Small intestine (tissue), 7 donors: ENCODE measurements around the gene CEP131. TPM values are rescaled to one million over a fixed set of nuclear protein-coding genes. Genes with fewer than 3 reads are reported as not detected.

Experiments
- DNase-seq, 2 donors: peaks; one replicate each; pipeline versions ENCODE4 v3.0.0 to v3.0.0-alpha.2; 2013
- FAIRE-seq: peaks from 2 replicates; lab custom pipeline; 2012; peaks lifted over from hg19 to GRCh38; lab: Jason Lieb, UNC
- H3K27ac ChIP-seq, 3 donors: one replicate each; pipeline ENCODE4 v1.5.1; 2013; ENCODE audit warnings: low read length in 2 of 3, mild to moderate bottlenecking in 2 of 3, control low read depth in 1 of 3, inconsistent platforms in 1 of 3, low read depth in 1 of 3, moderate library complexity in 1 of 3
- H3K27me3 ChIP-seq, 3 donors: one replicate each; pipeline ENCODE4 v1.6.1; 2013; ENCODE audit warnings: low read length in 3 of 3, inconsistent platforms in 1 of 3; ENCODE audit not compliant: control insufficient read depth in 3 of 3, insufficient read depth in 3 of 3
- H3K36me3 ChIP-seq, 3 donors: one replicate each; pipeline ENCODE4 v1.6.1; 2013; ENCODE audit warnings: low read length in 3 of 3, inconsistent platforms in 1 of 3, low read depth in 1 of 3, mild to moderate bottlenecking in 1 of 3, moderate library complexity in 1 of 3; ENCODE audit not compliant: control insufficient read depth in 3 of 3, insufficient read depth in 2 of 3
- H3K4me1 ChIP-seq, 3 donors: one replicate each; pipeline ENCODE4 v1.6.1; 2013; ENCODE audit warnings: low read length in 2 of 3, inconsistent platforms in 1 of 3, low read depth in 1 of 3, mild to moderate bottlenecking in 1 of 3, moderate library complexity in 1 of 3; ENCODE audit not compliant: control insufficient read depth in 3 of 3, insufficient read depth in 2 of 3
- H3K4me3 ChIP-seq, 3 donors: one replicate each; pipeline ENCODE4 v1.5.1; 2013; ENCODE audit warnings: low read length in 3 of 3, control low read depth in 1 of 3, inconsistent platforms in 1 of 3, low read depth in 1 of 3, mild to moderate bottlenecking in 1 of 3, moderate library complexity in 1 of 3
- H3K9me3 ChIP-seq, 2 donors: one replicate each; pipeline ENCODE4 v1.6.1; 2013; ENCODE audit warnings: low read depth in 1 of 2, low read length in 1 of 2; ENCODE audit not compliant: control insufficient read depth in 2 of 2, insufficient read depth in 1 of 2
- WGBS, 3 donors: extraction: QIAGEN DNeasy Blood & Tissue Kit; methylation state at CpG; one replicate each; pipeline ENCODE4 v1.1.7; 2013; 5-methylcytosine and 5-hydroxymethylcytosine counted together
- polyA plus RNA-seq, 4 donors: library from polyadenylated mRNA; stranded (reverse) in 3 of 4; unstranded in 1 of 4; fragments of 200-250 nt in 3 of 4; fragments of 120-200 nt in 1 of 4; gene quantifications; one replicate each; pipeline versions ENCODE4 v1.2.1 to v1.2.3, GENCODE V29; 2013
- donor health status: healthy with polysubstance abuse.
- donor health status: control.
- donor health status: control.
- donor health status: Bipolar disorder and iron deficiency.
- donor health status: healthy.

Gene CEP131
- polyA plus RNA-seq, 4 donors, result 4.0 to 8.8 (median 6.6) TPM

DNA sequence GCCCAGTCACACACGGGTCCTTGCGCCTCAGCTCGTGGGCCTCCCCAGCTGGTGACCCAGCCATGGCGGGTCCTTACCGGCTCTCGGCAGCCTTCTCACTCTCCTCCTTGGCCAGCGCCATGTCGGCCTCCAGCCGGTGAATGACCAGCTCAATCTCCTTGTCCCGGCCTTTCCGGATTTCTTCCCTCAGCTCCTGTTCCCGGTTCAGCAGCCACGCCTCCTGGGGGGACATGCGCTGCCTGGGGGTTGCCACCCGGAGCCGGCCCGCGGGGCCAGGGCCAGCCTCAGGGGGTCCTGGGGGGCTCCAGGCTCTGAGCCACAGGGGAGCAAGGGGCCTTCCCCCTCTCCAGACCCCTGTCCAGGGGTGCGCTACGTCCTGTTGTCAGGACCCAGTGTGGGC lies 31.6 kb downstream of the CEP131 start:
- DNase-seq (no peak), FAIRE-seq (no peak)
- no peak overlapping the region for H3K4me3 ChIP-seq
- peaks cover 0 to 61% (median 0%) of the 10 kb centered on the region in 3 donors for H3K36me3 ChIP-seq
- no peaks in the 10 kb centered on the region for H3K9me3 ChIP-seq
- no peak overlapping the region for H3K27ac ChIP-seq
- WGBS, 3 donors, result 90 to 94% (median 91%) methylated on average over 20 of the region's 20 CpGs
- H3K27me3 ChIP-seq, result no peaks in the 10 kb centered on the region
- H3K4me1 ChIP-seq, result no peaks in the 10 kb centered on the region

DNA sequence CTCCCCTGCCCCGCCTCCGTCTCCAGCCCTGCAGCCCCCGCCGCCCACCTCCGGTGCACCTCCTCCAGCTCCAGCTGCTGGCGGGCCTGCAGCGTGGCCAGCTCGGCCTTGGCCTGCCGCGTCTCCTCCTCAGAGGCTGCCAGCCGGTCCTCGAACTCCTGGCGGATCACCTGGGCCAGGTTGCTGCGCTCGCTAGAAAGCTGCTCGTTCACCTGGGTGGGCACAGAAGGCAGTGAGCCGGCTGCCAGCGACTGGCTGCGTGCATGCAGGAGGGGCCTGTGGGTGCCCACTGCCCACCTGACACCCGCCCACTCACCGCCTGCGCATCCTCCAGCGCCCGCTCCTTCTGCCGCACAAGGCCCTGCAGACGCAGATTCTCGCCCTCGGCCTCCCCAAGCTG lies 32.2 kb downstream of the CEP131 start:
- Histone ChIP-seq H3K9me3 (no peaks in the 10 kb centered on the region), H3K4me1 (no peaks in the 10 kb centered on the region), H3K4me3 (no peak overlapping the region), H3K27ac (no peak overlapping the region), H3K27me3 (no peaks in the 10 kb centered on the region), H3K36me3 (peaks cover 0 to 55% (median 0%) of the 10 kb centered on the region in 3 donors)
- FAIRE-seq (no peak), DNase-seq (no peak)
- 94 to 97% (median 96%) methylated on average over 23 to 28 of the region's 28 CpGs for WGBS, 3 donors

DNA sequence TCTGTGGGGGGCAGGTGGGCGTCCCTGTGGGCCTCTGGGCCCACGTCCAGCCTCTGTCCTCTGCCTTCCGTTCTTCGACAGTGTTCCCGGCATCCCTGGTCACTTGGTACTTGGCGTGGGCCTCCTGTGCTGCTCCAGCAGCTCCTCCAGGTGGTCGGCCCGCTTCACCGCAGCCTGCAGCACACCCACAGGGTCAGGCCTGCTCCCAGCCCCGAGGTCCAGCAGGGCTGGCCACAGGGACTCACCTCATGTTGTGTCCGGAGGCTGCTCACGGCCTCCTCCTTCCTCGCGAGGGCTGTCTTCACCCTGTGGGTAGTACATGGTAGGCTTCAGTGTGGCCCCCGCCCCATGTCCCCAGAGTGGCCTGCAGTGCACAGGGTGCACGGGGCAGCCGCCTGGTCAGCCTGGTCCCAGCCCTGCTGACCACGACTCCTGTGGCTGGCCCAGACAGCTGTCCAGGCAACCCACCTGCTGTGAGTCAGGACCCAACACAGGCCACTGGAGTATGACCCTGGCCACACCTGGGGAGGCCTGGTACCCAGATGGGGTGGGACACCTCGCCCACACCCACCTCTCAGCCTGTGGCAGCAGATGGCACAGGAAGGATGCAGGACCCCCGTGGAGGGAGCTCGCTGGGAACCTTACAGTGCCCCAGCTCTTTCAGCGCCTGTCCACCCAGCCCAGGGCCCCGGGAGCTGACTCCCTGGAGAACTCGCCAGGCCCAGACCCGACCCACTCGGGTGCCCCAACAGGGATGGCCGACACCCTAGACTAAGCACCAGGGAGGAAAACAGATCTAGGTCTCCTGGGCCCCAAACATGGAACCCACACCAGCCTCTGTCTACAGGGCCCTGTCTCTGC lies 32.9 kb downstream of the CEP131 start:
- no peaks in the 10 kb centered on the region for H3K9me3 ChIP-seq
- peaks cover 0 to 48% (median 0%) of the 10 kb centered on the region in 3 donors for H3K36me3 ChIP-seq
- DNase-seq (no peak), FAIRE-seq (no peak)
- H3K4me3 ChIP-seq, result no peak overlapping the region
- no peak overlapping the region for H3K27ac ChIP-seq
- 81 to 88% (median 86%) methylated on average over 25 to 27 of the region's 27 CpGs for WGBS, 3 donors
- no peaks in the 10 kb centered on the region for H3K27me3 ChIP-seq
- no peaks in the 10 kb centered on the region for H3K4me1 ChIP-seq

DNA sequence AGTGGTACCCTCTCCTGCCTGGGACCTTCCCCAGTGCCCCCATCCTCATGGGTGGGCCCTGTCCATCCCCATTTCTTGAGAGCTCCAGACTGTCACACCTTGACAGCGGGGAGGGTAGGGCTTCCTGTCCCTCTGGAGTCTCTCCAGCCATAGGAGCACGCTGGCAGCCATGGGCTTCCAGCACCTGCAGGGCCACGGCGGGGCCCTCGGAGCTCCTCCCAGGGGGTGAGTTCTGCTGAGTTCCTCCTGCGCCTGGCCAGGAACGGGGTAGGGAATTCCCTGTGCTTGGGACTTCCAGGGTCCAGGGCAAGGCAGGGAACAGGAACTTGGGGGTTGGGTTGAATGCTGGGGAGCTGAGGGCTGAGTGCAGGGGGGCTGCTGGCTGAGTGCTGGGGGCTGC lies 33.7 kb downstream of the CEP131 start:
- FAIRE-seq (no peak), DNase-seq (no peak)
- peaks cover 0 to 2% (median 0%) of the 10 kb centered on the region in 3 donors for H3K27me3 ChIP-seq
- H3K27ac ChIP-seq, result no peak overlapping the region
- H3K9me3 ChIP-seq, result no peaks in the 10 kb centered on the region
- 89 to 93% (median 92%) methylated on average over 7 of the region's 7 CpGs for WGBS, 3 donors
- no peaks in the 10 kb centered on the region for H3K4me1 ChIP-seq
- H3K36me3 ChIP-seq, result peaks cover 0 to 41% (median 0%) of the 10 kb centered on the region in 3 donors
- no peak overlapping the region for H3K4me3 ChIP-seq

DNA sequence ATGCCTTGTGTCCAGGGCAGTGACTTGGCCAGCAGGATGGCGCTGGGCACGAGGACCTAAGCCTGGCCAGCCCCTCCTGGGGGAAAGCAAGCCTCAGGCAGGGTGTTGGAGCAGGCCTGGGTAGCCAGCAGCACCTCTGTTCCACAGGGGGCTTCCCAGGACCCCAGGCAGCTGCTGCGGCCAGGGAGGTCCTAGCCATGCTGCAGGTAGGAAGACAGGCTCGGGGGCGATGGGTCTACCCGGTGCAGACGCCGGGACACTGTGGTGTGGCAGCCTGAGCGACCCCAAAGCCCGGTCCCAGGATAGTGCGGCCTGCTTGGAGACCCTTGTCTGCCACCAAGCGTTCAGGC lies 34.3 kb downstream of the CEP131 start:
- Histone ChIP-seq H3K27ac (no peak overlapping the region), H3K9me3 (peaks cover 0 to 4% of the 10 kb centered on the region in 2 donors), H3K27me3 (peaks cover 0 to 2% (median 0%) of the 10 kb centered on the region in 3 donors), H3K4me3 (no peak overlapping the region), H3K36me3 (peaks cover 0 to 41% (median 0%) of the 10 kb centered on the region in 3 donors), H3K4me1 (no peaks in the 10 kb centered on the region)
- WGBS, 3 donors, result 93 to 95% (median 94%) methylated on average over 12 of the region's 12 CpGs
- FAIRE-seq (no peak), DNase-seq (no peak)

DNA sequence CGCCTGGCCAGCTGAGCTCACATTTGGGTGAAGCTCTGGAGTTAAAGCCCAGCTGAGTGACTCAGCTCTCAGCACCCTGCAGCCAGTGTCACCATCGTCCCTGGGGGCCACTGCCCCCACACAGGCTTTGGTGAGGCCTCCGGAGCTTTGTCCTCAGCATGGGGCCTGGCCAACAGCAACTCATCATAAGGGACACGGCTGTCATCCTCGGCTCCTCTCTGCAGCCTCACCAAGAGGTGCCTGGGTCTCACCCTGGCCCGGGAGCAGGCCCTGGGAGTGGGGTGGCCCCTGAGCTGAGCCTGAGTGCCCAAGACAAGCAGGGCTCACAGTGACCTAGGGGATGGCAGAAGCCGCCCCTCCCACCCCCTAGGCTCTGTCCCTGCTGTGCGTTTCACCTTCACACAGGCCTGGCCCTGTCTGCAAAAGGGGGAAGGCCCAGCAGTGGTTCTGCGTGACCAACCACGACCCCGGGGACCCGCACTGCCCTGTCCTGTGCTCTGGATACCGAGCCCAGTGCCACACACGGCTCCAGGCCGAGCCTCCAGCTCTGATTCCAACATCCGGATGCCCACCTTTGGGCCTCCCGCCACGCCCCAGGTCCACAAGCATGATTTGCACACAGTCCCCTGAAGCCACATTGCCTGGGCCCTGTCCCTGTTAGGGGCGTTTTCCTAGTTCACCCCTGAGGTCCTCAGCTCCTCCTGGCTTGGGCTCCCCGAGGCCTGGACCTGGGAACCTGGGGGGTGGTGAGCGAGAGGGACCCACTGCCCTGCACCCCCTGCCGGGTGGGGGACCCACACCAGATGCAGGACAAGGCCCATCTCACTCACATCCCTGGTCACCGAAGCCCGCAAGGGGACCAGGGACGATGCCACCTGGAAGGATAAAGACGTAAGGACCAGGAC lies 34.9 kb downstream of the CEP131 start:
- Histone ChIP-seq H3K9me3 (peaks cover 0 to 4% of the 10 kb centered on the region in 2 donors), H3K27me3 (peaks cover 0 to 2% (median 0%) of the 10 kb centered on the region in 3 donors), H3K4me1 (no peaks in the 10 kb centered on the region), H3K27ac (no peak overlapping the region), H3K36me3 (peaks cover 0 to 36% (median 0%) of the 10 kb centered on the region in 3 donors), H3K4me3 (no peak overlapping the region)
- DNase-seq, result no peak
- 89 to 90% (median 90%) methylated on average over 25 to 26 of the region's 26 CpGs for WGBS, 3 donors
- FAIRE-seq, result no peak

DNA sequence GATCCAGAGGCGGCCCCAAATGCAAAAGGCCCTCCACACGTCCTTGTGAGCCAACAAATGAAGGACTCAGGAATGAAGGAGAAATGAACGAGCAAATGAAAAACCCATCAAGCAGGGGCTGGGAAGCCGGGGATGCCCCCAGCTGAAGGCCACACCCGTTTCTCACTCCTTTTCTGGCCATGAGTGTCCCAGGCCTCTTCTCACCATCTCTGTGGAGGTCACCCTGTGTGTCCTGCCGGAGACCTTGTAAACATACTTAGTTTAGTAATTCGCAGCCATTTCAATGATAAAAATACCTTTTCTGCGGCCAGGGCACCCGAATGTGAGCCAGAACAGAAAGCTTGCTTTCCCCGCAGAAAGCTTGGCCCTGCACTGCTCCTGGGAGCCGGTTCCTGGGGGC lies 35.6 kb downstream of the CEP131 start:
- FAIRE-seq, result no peak
- H3K27me3 ChIP-seq, result peaks cover 0 to 2% (median 0%) of the 10 kb centered on the region in 3 donors
- 92% methylated on average over 11 of the region's 11 CpGs for WGBS, 3 donors
- H3K27ac ChIP-seq, result no peak overlapping the region
- peaks cover 0 to 33% (median 0%) of the 10 kb centered on the region in 3 donors for H3K36me3 ChIP-seq
- DNase-seq, result no peak
- no peaks in the 10 kb centered on the region for H3K4me1 ChIP-seq
- H3K9me3 ChIP-seq, result peaks cover 0 to 4% of the 10 kb centered on the region in 2 donors
- no peak overlapping the region for H3K4me3 ChIP-seq

DNA sequence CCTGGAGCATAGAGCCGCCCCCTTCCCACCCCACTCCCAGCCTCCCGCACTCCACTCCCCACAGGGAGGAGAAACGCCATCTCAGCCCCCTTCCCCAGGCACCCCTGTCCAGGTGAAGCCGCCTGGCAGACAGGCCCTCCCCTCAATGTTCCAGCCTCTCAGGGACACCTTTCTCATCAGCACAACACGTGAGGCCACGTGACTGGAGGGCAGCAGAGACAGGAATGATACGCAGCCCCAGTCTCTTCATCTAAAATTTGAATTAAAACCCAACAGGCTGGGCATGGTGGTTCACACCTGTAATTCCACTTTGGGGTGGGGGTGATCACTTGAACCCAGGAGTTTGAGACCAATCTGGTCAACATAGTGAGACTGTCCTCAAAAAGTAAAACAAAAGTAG lies 36.6 kb downstream of the CEP131 start:
- no peak for DNase-seq
- Histone ChIP-seq H3K4me1 (no peaks in the 10 kb centered on the region), H3K27ac (no peak overlapping the region), H3K36me3 (peaks cover 0 to 25% (median 0%) of the 10 kb centered on the region in 3 donors), H3K9me3 (peaks cover 0 to 4% of the 10 kb centered on the region in 2 donors), H3K4me3 (no peak overlapping the region), H3K27me3 (peaks cover 0 to 2% (median 0%) of the 10 kb centered on the region in 3 donors)
- WGBS, 3 donors, result 62 to 81% (median 81%) methylated on average over 6 to 7 of the region's 7 CpGs
- FAIRE-seq, result no peak
